ENCODE results near the gene RUBCNL. TPM values are rescaled to one million over a fixed set of nuclear protein-coding genes. Genes with fewer than 3 reads are reported as not detected.

RUBCNL gene
- total RNA-seq, 2 experiments from 2014 or later, result 0.15 to 0.23 TPM

DNA sequence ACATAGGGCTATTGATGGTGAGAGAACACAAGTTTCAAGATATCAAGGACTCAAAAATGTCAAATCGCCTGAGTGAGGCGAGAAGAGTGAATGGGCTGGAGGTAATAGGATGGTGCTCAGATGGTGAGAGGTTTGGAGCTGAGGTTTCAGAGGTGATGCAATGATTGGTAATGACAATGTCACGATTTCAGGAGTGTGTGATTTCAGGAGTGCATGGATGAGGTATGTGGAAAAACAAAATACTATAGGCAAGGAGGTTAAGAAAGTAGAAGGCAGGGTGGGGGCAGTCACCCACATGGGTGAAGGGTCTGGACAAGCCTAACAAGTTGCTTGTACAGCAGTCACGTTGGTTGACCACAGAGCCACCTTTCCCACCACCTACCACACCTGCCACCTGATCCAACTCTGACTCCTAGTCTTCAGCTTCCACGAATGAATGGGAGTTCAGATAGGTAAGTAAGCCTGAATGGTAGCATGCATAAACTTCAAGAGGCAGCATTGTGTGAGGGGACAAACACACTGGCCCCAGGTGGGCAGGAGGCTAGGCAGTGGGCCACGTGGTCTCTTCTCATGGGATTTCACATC lies 71.5 kb downstream of the RUBCNL start:
- ChIA-PET CTCF (no interaction called here), POLR2A (no interaction called here)

DNA sequence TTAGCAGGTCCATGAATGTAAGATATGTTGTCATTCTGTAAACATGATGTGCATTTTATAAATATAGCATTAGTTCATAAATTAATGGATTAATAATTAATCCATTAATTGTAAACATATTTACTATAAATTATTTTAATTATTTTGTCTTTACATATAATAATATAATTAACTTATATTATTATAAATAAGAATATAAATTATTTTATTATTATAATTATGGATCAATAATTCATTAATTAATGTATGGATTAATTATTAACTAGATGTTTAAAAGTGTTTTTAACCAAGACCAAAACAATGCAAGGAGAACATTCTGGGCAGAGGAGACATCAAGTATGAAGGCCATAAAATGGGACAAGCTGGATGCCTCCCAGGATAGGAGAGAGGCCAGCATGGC lies 72.0 kb downstream of the RUBCNL start:
- CTCF ChIA-PET, result no interaction called here
- POLR2A ChIA-PET, result no interaction called here

DNA sequence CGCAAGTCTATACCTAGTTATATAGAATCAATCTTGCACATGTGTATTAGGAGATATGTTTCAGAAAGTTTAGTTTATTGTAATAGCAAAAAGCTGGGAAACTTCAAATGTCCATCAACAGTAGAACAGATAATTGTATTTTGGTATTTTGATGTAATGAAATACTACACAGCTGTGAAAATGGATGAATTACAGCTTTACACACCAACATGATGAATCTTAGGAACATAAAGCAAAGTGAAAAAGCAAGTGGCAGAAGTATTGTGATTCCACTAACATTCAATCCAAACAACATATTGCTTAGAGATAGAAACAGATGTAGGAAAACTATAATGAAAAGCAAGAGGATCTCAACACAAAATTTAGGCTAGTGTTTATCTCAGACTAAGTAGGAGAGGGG lies 72.5 kb downstream of the RUBCNL start:
- POLR2A ChIA-PET, result no interaction called here
- CTCF ChIA-PET, result interaction anchor here (0.6 kb wide), 1 partner anchor 267 kb away, joined by 4 read pairs; no protein-coding TSS in a partner anchor

DNA sequence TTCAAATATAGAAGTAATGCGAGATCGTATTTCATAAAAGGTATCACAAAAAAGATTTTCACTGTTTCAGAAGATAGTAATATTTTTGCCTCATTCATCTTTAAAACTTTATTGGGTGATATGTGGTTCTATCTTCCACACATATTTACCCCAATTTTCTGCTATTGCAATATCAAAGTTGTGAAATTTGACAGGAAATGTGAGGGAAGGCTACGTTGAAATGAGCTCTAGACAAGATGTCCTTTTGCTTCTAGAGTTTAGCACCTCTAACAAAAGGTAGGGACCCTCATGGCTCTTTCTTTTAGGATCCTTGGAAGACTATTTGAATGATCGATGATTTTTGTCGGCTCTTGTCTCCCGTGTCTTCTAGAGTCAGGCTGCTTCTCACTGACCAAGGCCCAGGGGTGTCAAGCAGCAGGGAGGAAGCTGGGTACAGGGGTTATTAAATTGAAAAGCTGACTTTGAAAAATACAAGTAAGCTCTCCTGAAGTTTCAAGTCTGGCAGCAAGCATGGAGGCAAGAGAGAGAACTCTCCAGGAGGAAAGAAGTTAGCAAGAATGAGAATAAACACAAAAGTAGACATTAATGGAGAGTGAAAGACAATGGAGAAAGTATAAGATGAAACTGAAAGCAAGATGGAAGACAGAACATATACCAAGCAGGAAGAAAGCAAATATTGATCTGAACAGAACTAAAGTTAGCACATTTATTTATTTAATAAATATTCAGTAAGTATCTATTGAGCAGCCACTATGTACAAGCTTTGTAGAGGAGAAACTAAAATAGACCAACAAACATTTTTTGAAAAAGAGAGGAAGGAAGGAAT lies 73.4 kb downstream of the RUBCNL start:
- CTCF ChIA-PET, result interaction anchor here (0.6 to 1.1 kb wide), 2 partner anchors 8 to 268 kb away, joined by 3 to 4 read pairs; no protein-coding TSS in a partner anchor

GRCh38 chr13:46313024-46313423 lies 74.0 kb downstream of the RUBCNL start:
- POLR2A ChIA-PET, result no interaction called here
- CTCF ChIA-PET, result interaction anchor here (1.1 kb wide), 1 partner anchor 8 kb away, joined by 3 read pairs; no protein-coding TSS in a partner anchor

More for the DNA sequence above, 73.4 kb downstream of the RUBCNL start:
- POLR2A ChIA-PET, result no interaction called here

GRCh38 chr13:46311217-46311616 lies 75.8 kb downstream of the RUBCNL start:
- POLR2A ChIA-PET, result no interaction called here
- CTCF ChIA-PET, result interaction anchor here (0.7 to 1.5 kb wide), 2 partner anchors 10 to 12 kb away, joined by 3 read pairs; no protein-coding TSS in a partner anchor

- ChIA-PET CTCF (interaction anchor here (1.2 kb wide), 1 partner anchor 11 kb away, joined by 4 read pairs; no protein-coding TSS in a partner anchor), POLR2A (no interaction called here)
Measured at GRCh38 chr13:46310066-46310465, 77.0 kb downstream of the RUBCNL start.

- CTCF ChIA-PET, result no interaction called here
- POLR2A ChIA-PET, result no interaction called here
Measured at GRCh38 chr13:46307554-46307953, 79.5 kb downstream of the RUBCNL start.

- POLR2A ChIA-PET, result no interaction called here
- CTCF ChIA-PET, result no interaction called here
Measured at GRCh38 chr13:46304546-46304945, 82.5 kb downstream of the RUBCNL start.

- ChIA-PET CTCF (no interaction called here), POLR2A (no interaction called here)
Measured at GRCh38 chr13:46303742-46304385, 83.2 kb downstream of the RUBCNL start.

DNA sequence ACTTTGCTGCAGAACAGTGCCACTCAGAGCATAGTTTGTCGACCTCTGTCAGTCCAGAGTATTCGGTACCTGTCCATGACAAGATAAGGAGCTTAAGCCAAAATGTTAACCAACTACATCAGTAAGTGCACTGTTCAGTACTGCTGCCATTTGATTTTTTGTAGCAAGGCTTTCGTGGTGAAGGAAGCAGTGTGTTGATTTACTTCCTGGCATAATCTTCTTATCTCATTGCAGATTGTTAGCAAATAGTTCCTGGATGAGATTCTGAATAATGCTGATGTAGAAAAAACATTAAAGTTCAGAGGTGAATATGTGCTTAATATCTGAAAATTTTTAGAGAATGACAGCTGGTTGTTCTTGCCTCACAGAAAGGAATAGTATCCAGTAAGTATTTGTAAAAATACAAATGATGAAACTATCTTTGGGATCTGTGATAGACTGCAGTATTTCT lies 89.7 kb downstream of the RUBCNL start:
- CTCF ChIA-PET, result interaction anchor here (0.6 to 0.7 kb wide), 2 partner anchors 80 to 253 kb away, joined by 3 read pairs; no protein-coding TSS in a partner anchor
- POLR2A ChIA-PET, result no interaction called here

DNA sequence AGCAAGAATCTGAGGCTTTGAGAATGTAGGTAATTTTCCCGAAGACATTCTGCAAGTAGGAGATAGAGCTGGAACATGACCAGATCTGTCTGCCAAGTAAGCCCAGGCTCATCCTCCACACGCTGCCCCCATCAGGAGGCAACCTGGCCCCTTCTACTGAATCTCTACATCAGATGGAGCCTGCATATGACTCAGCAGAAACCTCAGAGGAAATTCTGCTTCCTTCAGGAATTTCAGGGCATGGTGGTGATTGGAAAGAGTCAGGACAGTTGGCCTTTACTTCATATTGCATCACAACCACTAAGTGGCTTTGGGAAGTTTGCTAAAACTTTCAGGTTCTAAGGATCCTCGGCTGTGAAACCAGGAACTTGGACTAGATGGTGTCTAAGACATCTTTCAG lies 90.1 kb downstream of the RUBCNL start:
- CTCF ChIA-PET, result no interaction called here
- POLR2A ChIA-PET, result no interaction called here

GRCh38 chr13:46296115-46296822 lies 90.8 kb downstream of the RUBCNL start:
- ChIA-PET POLR2A (interaction anchor here (0.7 to 1.5 kb wide), 2 partner anchors 25 to 59 kb away, joined by 3 to 4 read pairs; no protein-coding TSS in a partner anchor), CTCF (interaction anchor here (0.8 kb wide), 1 partner anchor 58 kb away, joined by 3 read pairs; no protein-coding TSS in a partner anchor)

- ChIA-PET CTCF (interaction anchor here (0.8 kb wide), 1 partner anchor 59 kb away, joined by 3 read pairs; no protein-coding TSS in a partner anchor), POLR2A (interaction anchor here (0.7 to 1.5 kb wide), 2 partner anchors 26 to 59 kb away, joined by 3 to 4 read pairs; no protein-coding TSS in a partner anchor)
Measured at GRCh38 chr13:46295491-46296114, 91.4 kb downstream of the RUBCNL start.

- CTCF ChIA-PET, result interaction anchor here (1.0 kb wide), 1 partner anchor 123 kb away, joined by 3 read pairs; no protein-coding TSS in a partner anchor
- POLR2A ChIA-PET, result no interaction called here
Measured at GRCh38 chr13:46293436-46293835, 93.6 kb downstream of the RUBCNL start.
